ENCODE results near the gene VGLL4. TPM values are rescaled to one million over a fixed set of nuclear protein-coding genes. Genes with fewer than 3 reads are reported as not detected.
"Not testable (repeated sequence)": the region's sequence is repeated elsewhere in the genome, so short reads cannot be mapped to it uniquely, and the experiment has no call there.

VGLL4 gene
- total RNA-seq, 1 donor from 2014 or later, result 29.3 TPM

- TF ChIP-seq CTCF (IDR thresholded peaks at IDR 0.05; ENCODE audit: borderline replicate concordance), result no peak
- peaks cover 62% of the 10 kb centered on the region for H3K4me1 ChIP-seq
- intact Hi-C loops (cut with micrococcal nuclease), result no loop called here
- no peaks in the 10 kb centered on the region for H3K27me3 ChIP-seq (ENCODE audit: low read depth)
- no peak overlapping the region for H3K27ac ChIP-seq (replicated peaks)
- no peak overlapping the region for H3K4me3 ChIP-seq
- H3K36me3 ChIP-seq, result peaks cover 5% of the 10 kb centered on the region
- no peak for DNase-seq
- H3K9me3 ChIP-seq (replicated peaks), result no peaks in the 10 kb centered on the region
These were observed 68.6 kb downstream of the VGLL4 start for GRCh38 chr3:11574981-11575669.

GRCh38 chr3:11572660-11573059, 71.1 kb downstream of the VGLL4 start:
- H3K9me3 ChIP-seq (replicated peaks); H3K27me3 ChIP-seq (ENCODE audit: low read depth); H3K27ac ChIP-seq (replicated peaks); DNase-seq; H3K36me3 ChIP-seq; H3K4me3 ChIP-seq; intact Hi-C loops (cut with micrococcal nuclease): not testable (repeated sequence)
- peaks cover 80% of the 10 kb centered on the region for H3K4me1 ChIP-seq

- Histone ChIP-seq H3K4me3 (no peak overlapping the region), H3K36me3 (peaks cover 14% of the 10 kb centered on the region), H3K4me1 (peaks cover 80% of the 10 kb centered on the region), H3K27me3 (ENCODE audit: low read depth) (no peaks in the 10 kb centered on the region), H3K9me3 (replicated peaks) (no peaks in the 10 kb centered on the region), H3K27ac (replicated peaks) (peak overlapping the region; percentile 84)
- intact Hi-C loops (cut with micrococcal nuclease), result no loop called here
- no peak for DNase-seq
- TF ChIP-seq CTCF (IDR thresholded peaks at IDR 0.05; ENCODE audit: borderline replicate concordance), result no peak
These were observed 72.8 kb downstream of the VGLL4 start for GRCh38 chr3:11570789-11571495.

- no peaks in the 10 kb centered on the region for H3K9me3 ChIP-seq (replicated peaks)
- peaks cover 80% of the 10 kb centered on the region for H3K4me1 ChIP-seq
- H3K4me3 ChIP-seq, result no peak overlapping the region
- peaks cover 13% of the 10 kb centered on the region for H3K36me3 ChIP-seq
- TF ChIP-seq CTCF (IDR thresholded peaks at IDR 0.05; ENCODE audit: borderline replicate concordance), result no peak
- no peak for DNase-seq
- H3K27ac ChIP-seq (replicated peaks), result peak overlapping the region; percentile 84
- intact Hi-C loops (cut with micrococcal nuclease), result no loop called here
- H3K27me3 ChIP-seq (ENCODE audit: low read depth), result no peaks in the 10 kb centered on the region
These were observed 73.5 kb downstream of the VGLL4 start for GRCh38 chr3:11570251-11570650.

- no peaks in the 10 kb centered on the region for H3K9me3 ChIP-seq (replicated peaks)
- no peaks in the 10 kb centered on the region for H3K27me3 ChIP-seq (ENCODE audit: low read depth)
- H3K4me3 ChIP-seq, result peak overlapping the region; percentile 46
- TF ChIP-seq CTCF (IDR thresholded peaks at IDR 0.05; ENCODE audit: borderline replicate concordance), result no peak
- peak overlapping the region; percentile 84 for H3K27ac ChIP-seq (replicated peaks)
- DNase-seq, result no peak
- peaks cover 86% of the 10 kb centered on the region for H3K4me1 ChIP-seq
- intact Hi-C loops (cut with micrococcal nuclease), result no loop called here
- H3K36me3 ChIP-seq, result peaks cover 9% of the 10 kb centered on the region
These were observed 74.5 kb downstream of the VGLL4 start for GRCh38 chr3:11569156-11569741.

All from left ventricle myocardium inferior (tissue), 1 donor.